ENCODE results near the gene TBC1D8. TPM values are rescaled to one million over a fixed set of nuclear protein-coding genes. Genes with fewer than 3 reads are reported as not detected.

TBC1D8 gene
- total and polyA plus RNA-seq, 2 experiments from 2014 or later = 18.0 to 36.9 TPM

DNA sequence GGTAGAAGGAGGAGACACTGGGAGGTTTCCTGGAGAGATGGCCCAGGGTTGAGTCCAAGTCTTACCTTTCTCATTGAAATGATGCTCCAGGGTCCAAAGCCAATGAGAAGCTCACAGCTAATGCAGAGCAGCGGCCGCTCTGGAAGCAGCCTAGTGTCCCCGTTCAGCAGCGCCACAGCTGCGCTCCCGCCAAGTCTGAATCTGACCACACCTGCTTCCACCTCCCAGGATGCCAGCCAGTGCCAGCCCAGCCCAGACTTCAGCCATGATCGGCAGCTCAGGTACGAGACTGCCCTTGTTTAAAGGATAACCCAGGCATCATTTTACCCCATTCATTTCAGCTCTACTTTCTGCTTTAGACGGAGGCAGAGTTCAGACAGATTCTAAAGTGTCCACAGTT, 161.0 kb downstream of the TBC1D8 start (continued):
- TF ChIP-seq ZNF462 (CRISPR knock-in tag; IDR thresholded peaks at IDR 0.05) (no peak), ETS1 (IDR thresholded peaks at IDR 0.05) (no peak)

DNA sequence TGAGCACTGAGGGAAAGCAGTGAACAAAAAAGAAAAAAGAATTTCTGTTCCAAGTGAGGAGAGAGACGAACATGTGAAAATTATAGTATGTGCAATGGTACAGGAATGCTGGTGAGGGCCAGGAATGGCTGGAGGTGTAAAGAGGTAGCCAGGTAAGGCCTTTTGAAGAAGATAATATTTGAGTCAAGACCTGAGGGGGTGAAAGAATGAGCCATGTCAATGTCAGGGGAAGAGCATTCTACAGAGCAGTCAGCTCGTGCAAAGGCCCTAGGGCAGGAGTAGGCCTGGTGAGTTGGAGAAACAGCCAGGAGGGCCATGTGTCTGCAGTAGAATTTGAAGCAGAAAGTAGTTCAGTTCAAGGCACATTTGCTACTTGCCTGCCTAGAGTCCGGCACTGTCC, 161.5 kb downstream of the TBC1D8 start:
- H4K20me1 ChIP-seq (replicated peaks; ENCODE audit: insufficient read depth) = no peaks in the 10 kb centered on the region
- DNase-seq (ENCODE audit: low spot score) (no peak), ATAC-seq (no peak)
- H3K79me2 ChIP-seq (replicated peaks; ENCODE audit: insufficient read depth) = no peaks in the 10 kb centered on the region
- no peak overlapping the region for H2AFZ ChIP-seq
- no peak overlapping the region for H3K27ac Mint-ChIP-seq
- no peak overlapping the region for H3K4me3 Mint-ChIP-seq
- peaks cover 14% of the 10 kb centered on the region for H3K4me1 Mint-ChIP-seq
- peaks cover 3% of the 10 kb centered on the region; the same call in 1 of the 3 replicates for H3K36me3 Mint-ChIP-seq (ENCODE audit: low read depth)
- no peaks in the 10 kb centered on the region for H3K27me3 ChIP-seq (ENCODE audit: insufficient read depth)
- no peak overlapping the region for H3K4me2 ChIP-seq
- peaks cover 6% of the 10 kb centered on the region for H3K27me3 Mint-ChIP-seq (ENCODE audit: insufficient read depth, low read depth, poor library complexity)
- H3K4me1 ChIP-seq (ENCODE audit: insufficient read depth) = no peaks in the 10 kb centered on the region
- H3K9me3 Mint-ChIP-seq = no peaks in the 10 kb centered on the region
- no peaks in the 10 kb centered on the region for H3K36me3 ChIP-seq (ENCODE audit: insufficient read depth)
- no peaks in the 10 kb centered on the region for H3F3A ChIP-seq (replicated peaks; ENCODE audit: low read depth)
- no peak overlapping the region for H3K27ac ChIP-seq (ENCODE audit: low read depth)
- H3K9me2 ChIP-seq (ENCODE audit: insufficient read depth) = no peaks in the 10 kb centered on the region
- TF ChIP-seq JUNB (IDR thresholded peaks at IDR 0.05; ENCODE audit: unreplicated experiment) = no peak
- no peak for TF ChIP-seq POLR2AphosphoS5 (IDR thresholded peaks at IDR 0.05; ENCODE audit: low read depth)
- no peak for TF ChIP-seq STAT1 (IDR thresholded peaks at IDR 0.05; ENCODE audit: unreplicated experiment)
- no peak for TF ChIP-seq ZNF114 (CRISPR knock-in tag; IDR thresholded peaks at IDR 0.05)
- TF ChIP-seq ZNF331 (CRISPR knock-in tag; IDR thresholded peaks at IDR 0.05; ENCODE audit: low read depth) = no peak
- no peak for TF ChIP-seq REST (IDR thresholded peaks at IDR 0.05; ENCODE audit: unreplicated experiment)
- no peak overlapping the region for H3K4me3 ChIP-seq

All from GM23338 (cell line).